ENCODE data around the gene UBTF. TPM values are rescaled to one million over a fixed set of nuclear protein-coding genes. Genes with fewer than 3 reads are reported as not detected.
A peak's percentile ranks its signal among the peaks of the same experiment; 100 is the strongest.

Gene UBTF
- total RNA-seq, 1 experiment from 2014 or later = 74.3 TPM

DNA sequence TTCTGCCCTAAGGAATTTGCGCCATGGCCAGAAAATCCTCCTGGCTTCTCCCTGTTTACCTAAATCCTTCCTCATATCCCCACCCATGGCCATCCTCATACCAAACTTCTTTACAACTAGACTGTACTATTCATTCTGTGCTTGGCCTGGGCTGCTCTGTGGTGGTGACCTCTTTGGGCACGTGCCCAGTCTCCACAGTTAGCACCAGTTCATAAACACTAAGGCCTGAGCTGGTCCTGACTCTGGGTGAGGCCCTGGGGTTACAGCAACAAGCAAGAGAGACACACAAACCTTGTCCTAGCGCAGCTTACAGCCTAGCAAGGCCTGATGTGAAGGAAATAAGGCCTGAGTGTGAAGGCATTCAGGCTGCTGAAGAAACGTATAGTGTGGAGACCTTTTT, 16.7 kb downstream of the UBTF start:
- TF ChIP-seq, protein P1, sequence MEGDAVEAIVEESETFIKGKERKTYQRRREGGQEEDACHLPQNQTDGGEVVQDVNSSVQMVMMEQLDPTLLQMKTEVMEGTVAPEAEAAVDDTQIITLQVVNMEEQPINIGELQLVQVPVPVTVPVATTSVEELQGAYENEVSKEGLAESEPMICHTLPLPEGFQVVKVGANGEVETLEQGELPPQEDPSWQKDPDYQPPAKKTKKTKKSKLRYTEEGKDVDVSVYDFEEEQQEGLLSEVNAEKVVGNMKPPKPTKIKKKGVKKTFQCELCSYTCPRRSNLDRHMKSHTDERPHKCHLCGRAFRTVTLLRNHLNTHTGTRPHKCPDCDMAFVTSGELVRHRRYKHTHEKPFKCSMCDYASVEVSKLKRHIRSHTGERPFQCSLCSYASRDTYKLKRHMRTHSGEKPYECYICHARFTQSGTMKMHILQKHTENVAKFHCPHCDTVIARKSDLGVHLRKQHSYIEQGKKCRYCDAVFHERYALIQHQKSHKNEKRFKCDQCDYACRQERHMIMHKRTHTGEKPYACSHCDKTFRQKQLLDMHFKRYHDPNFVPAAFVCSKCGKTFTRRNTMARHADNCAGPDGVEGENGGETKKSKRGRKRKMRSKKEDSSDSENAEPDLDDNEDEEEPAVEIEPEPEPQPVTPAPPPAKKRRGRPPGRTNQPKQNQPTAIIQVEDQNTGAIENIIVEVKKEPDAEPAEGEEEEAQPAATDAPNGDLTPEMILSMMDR (IDR thresholded peaks at IDR 0.05; ENCODE audit: insufficient read depth in 1 of 2, low read depth in 1 of 2, low read length in 1 of 2, severe bottlenecking in 1 of 2, unreplicated experiment in 1 of 2) = no peak
- intact Hi-C loops (cut with micrococcal nuclease; ENCODE audit: unreplicated experiment) = no loop called here
- H3K4me3 Mint-ChIP-seq (ENCODE audit: unreplicated experiment) = peak overlapping the region; percentile 12
- H3K27me3 Mint-ChIP-seq (ENCODE audit: insufficient read depth, unreplicated experiment) = no peaks in the 10 kb centered on the region
- no peak for DNase-seq
- Histone ChIP-seq H3K36me3 (ENCODE audit: control insufficient read depth, insufficient read depth, low read length) (peaks cover 2% of the 10 kb centered on the region), H3K4me3 (ENCODE audit: low read depth, low read length) (no peak overlapping the region), H3K4me1 (peaks cover 11% of the 10 kb centered on the region; the same call in 1 of the 2 replicates), H3K27me3 (replicated peaks; ENCODE audit: control insufficient read depth, insufficient read depth, low read length) (no peaks in the 10 kb centered on the region), H3K9me3 (no peaks in the 10 kb centered on the region)
- H3K27ac Mint-ChIP-seq (ENCODE audit: unreplicated experiment) = no peak overlapping the region
- no TSS peak for BruUV-seq (replicated peaks)
- ChIA-PET CTCF (interaction anchor here (0.6 to 1.4 kb wide), 2 partner anchors 79 to 80 kb away, joined by 3 to 5 read pairs; partner anchors contain the start of gene HDAC5), POLR2A (no interaction called here)
- H3K36me3 Mint-ChIP-seq (ENCODE audit: insufficient read depth, unreplicated experiment) = peaks cover 33% of the 10 kb centered on the region
- no peaks in the 10 kb centered on the region for H3K9me3 Mint-ChIP-seq (ENCODE audit: unreplicated experiment)
- H3K4me1 Mint-ChIP-seq (ENCODE audit: low read depth, unreplicated experiment) = peaks cover 22% of the 10 kb centered on the region

DNA sequence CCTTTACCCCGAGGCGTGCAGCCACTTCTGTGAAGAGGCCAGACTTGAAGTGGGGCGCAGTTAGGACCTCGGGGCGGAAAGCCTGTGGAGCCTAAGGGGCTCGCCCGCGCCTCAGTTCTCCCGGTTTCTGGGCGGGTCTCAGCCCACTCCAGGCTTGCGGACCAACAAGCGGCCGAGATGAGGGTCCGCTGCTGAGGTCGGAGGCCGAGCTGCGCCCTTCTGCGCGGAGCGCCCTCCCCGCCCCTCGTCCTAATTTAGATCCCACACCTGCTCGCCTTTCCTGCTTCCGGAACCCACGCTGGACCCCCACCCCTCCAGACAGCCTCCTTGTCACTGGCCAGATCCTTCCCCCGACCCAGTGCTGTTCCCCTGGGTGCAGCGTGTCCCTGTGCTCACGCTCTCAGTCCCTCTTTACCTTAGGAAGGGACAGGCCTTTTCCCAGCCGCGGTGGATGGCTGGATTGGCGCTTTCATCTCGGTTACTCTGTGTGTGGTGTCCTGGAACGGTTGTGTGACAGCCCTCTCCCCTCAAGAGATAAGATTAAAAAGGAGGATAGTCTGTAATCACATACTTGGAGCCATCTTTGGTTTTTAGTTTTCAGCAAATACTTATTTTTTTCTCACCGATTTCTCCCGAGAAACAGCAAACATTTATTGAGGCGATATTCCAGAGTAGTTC, 18.9 kb downstream of the UBTF start:
- TF ChIP-seq, protein P1 (IDR thresholded peaks at IDR 0.05; ENCODE audit: insufficient read depth in 1 of 2, low read depth in 1 of 2, low read length in 1 of 2, severe bottlenecking in 1 of 2, unreplicated experiment in 1 of 2) = no peak
- Mint-ChIP-seq H3K4me3 (ENCODE audit: unreplicated experiment) (peak overlapping the region; percentile 96), H3K9me3 (ENCODE audit: unreplicated experiment) (no peaks in the 10 kb centered on the region), H3K36me3 (ENCODE audit: insufficient read depth, unreplicated experiment) (peaks cover 48% of the 10 kb centered on the region), H3K4me1 (ENCODE audit: low read depth, unreplicated experiment) (peaks cover 26% of the 10 kb centered on the region), H3K27me3 (ENCODE audit: insufficient read depth, unreplicated experiment) (no peaks in the 10 kb centered on the region), H3K27ac (ENCODE audit: unreplicated experiment) (peak overlapping the region; percentile 93)
- TSS peak; percentile 88 for BruUV-seq (replicated peaks)
- CTCF ChIA-PET = interaction anchor here (0.6 to 1.2 kb wide), 2 partner anchors 145 to 153 kb away, joined by 3 read pairs; partner anchors contain the start of gene GRN
- no peaks in the 10 kb centered on the region for H3K9me3 ChIP-seq
- peaks cover 14% of the 10 kb centered on the region; the same call in 1 of the 2 replicates for H3K4me1 ChIP-seq
- POLR2A ChIA-PET = interaction anchor here (0.6 to 2.3 kb wide), 6 partner anchors 14 to 840 kb away, joined by 3 to 11 read pairs (median 6); partner anchors contain the start of genes FAM171A2 and TMUB2
- peak overlapping the region; percentile 83 for H3K4me3 ChIP-seq (ENCODE audit: low read depth, low read length)
- intact Hi-C loops (cut with micrococcal nuclease; ENCODE audit: unreplicated experiment) = loop anchor here (1.0 kb wide), 3 partner anchors 14 to 59 kb away; partner anchors contain the start of genes HROB and TMUB2
- H3K27me3 ChIP-seq (replicated peaks; ENCODE audit: control insufficient read depth, insufficient read depth, low read length) = no peaks in the 10 kb centered on the region
- H3K36me3 ChIP-seq (ENCODE audit: control insufficient read depth, insufficient read depth, low read length) = peaks cover 2% of the 10 kb centered on the region
- DNase-seq = peak in 1 of 2 experiments; percentile 69

DNA sequence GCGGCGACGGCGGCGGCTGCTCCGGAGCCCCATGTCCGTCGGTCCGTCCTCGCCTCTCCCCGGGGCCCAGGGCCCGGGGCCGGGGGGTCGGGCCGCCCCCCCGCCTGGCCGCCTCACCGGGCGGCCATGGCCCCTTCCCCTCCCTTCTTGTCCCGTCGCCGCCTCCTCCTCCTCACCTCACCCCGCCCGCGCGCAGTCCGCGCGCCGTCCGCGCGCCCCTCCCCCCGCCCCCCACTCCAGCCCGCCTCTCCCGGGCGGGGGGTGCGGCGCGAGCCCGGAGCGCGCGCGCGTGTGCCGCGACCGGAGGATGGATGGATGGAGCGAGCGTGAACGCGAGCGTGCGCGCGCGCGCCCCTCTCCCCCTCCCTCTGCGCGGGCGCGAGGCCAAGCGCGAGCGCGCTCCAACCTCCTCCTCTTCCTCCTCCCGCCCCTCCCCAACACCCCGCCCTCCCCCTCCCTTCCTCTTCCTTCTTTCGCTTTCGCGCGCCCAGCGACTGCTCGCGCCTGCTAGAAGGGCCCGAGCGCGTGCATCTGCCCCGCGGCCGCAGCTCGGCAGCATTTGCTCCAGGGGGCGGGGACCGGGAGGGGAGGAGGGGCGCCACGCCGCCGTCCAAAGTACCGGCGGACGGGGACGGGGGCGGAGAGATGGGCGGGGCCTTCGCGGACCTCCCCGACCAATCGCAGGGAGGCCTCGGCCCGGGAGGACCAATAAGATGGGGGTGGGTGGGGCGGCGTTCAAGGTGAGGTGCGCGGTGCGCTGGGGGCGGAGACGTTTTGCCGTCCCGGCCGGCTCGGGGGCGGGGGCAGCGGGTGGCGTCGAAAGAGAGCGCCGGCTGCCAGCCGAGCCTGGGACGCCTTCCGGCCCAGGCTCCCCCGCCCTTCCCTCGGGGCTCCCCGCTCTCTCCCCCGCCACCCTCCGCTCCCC, 19.7 kb downstream of the UBTF start, which contains the start of gene ATXN7L3:
Gene ATXN7L3 (minus strand): TSS at position 332 of the 925 bp plus-strand sequence. CDS start 1,814 bp downstream, outside the sequence.
- Histone ChIP-seq H3K27me3 (replicated peaks; ENCODE audit: control insufficient read depth, insufficient read depth, low read length) (no peaks in the 10 kb centered on the region), H3K4me1 (peaks cover 14% of the 10 kb centered on the region; the same call in 1 of the 2 replicates), H3K9me3 (no peaks in the 10 kb centered on the region), H3K4me3 (ENCODE audit: low read depth, low read length) (peak within 1 kb of the TSS; percentile 91), H3K36me3 (ENCODE audit: control insufficient read depth, insufficient read depth, low read length) (peaks cover 2% of the 10 kb centered on the region)
- peak; percentile 99 to 100 for DNase-seq
- POLR2A ChIA-PET = interaction anchor here (0.6 to 2.3 kb wide), 12 partner anchors 9 to 1376 kb away, joined by 3 to 11 read pairs (median 5); partner anchors contain the start of genes BECN1, ETV4, FAM171A2 and TMUB2
- intact Hi-C loops (cut with micrococcal nuclease; ENCODE audit: unreplicated experiment) = loop anchor here (1.0 to 2.0 kb wide), 4 partner anchors 14 to 131 kb away; partner anchors contain the start of genes HROB and TMUB2
- Mint-ChIP-seq H3K9me3 (ENCODE audit: unreplicated experiment) (no peaks in the 10 kb centered on the region), H3K4me1 (ENCODE audit: low read depth, unreplicated experiment) (peaks cover 26% of the 10 kb centered on the region), H3K27ac (ENCODE audit: unreplicated experiment) (peak within 1 kb of the TSS; percentile 93), H3K36me3 (ENCODE audit: insufficient read depth, unreplicated experiment) (peaks cover 54% of the 10 kb centered on the region), H3K27me3 (ENCODE audit: insufficient read depth, unreplicated experiment) (no peaks in the 10 kb centered on the region), H3K4me3 (ENCODE audit: unreplicated experiment) (peak within 1 kb of the TSS; percentile 96)
- CTCF ChIA-PET = interaction anchor here (0.5 to 0.7 kb wide), 11 partner anchors 9 to 386 kb away, joined by 3 to 9 read pairs (median 4); partner anchors contain the start of gene TMUB2
- TF ChIP-seq, protein P1 (IDR thresholded peaks at IDR 0.05; ENCODE audit: insufficient read depth in 1 of 2, low read depth in 1 of 2, low read length in 1 of 2, severe bottlenecking in 1 of 2, unreplicated experiment in 1 of 2) = no peak
- BruUV-seq (replicated peaks) = no TSS peak

All from Caco-2 (cell line).